Measurements from ENCODE around the gene LARGE1.

Gene LARGE1

DNA sequence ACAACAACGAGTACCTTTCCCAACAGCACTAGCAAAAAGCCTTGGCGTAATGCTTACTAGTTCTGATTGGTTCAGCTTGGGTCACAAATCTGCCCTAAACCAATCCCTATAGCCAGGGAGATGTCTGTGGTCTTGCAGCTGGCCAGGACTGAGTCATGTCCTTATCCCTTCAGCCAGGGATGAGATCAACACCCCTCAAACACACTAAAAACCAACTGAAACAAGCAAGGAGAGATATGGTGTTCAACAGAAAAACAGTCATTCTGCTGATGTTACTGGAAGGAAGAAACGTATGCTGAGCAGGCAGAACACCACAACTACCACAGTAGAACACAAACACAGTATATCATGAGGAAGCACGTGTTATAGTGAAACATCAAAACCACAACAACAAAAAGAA is 375.6 kb downstream of the LARGE1 start:
- no peak for DNase-seq

DNA sequence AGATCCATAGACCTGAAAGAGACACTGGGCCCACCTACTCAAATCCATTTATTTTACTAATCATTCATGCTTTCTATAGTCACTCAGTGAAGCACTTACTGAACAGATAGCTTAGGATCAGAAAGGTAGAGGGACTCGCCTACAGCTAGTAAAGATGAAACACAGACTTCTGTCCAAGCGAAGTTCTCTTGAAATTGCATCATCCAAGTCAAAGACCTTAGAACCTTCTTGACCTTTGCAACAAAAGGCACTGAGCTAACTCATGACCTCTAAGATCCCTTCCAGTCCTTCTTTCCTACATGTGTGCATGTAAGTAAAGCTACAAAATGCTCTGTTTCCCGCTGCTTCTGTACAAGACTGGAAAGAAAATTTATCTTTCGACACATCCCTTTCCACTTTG is 377.6 kb downstream of the LARGE1 start:
- no peak for DNase-seq

DNA sequence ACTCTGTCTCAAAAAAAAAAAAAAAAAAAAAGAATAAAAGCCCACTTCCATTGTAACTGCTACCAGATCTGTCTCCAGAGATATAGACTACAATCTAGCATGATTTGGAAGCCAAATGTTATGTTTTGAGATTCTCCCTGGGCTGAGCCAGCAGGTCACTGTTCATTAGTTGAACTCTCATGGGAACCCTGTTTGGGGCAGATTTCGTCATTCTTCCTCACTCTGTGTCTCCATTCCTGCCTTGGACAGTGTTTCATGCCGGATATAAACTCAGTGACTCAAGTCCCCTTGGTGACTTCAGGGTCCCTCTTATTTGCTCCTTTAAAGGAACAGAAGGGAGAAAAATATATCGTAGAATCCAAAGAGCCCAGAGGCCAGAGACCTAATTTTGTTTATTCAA is 378.1 kb downstream of the LARGE1 start:
- no peak for DNase-seq

DNA sequence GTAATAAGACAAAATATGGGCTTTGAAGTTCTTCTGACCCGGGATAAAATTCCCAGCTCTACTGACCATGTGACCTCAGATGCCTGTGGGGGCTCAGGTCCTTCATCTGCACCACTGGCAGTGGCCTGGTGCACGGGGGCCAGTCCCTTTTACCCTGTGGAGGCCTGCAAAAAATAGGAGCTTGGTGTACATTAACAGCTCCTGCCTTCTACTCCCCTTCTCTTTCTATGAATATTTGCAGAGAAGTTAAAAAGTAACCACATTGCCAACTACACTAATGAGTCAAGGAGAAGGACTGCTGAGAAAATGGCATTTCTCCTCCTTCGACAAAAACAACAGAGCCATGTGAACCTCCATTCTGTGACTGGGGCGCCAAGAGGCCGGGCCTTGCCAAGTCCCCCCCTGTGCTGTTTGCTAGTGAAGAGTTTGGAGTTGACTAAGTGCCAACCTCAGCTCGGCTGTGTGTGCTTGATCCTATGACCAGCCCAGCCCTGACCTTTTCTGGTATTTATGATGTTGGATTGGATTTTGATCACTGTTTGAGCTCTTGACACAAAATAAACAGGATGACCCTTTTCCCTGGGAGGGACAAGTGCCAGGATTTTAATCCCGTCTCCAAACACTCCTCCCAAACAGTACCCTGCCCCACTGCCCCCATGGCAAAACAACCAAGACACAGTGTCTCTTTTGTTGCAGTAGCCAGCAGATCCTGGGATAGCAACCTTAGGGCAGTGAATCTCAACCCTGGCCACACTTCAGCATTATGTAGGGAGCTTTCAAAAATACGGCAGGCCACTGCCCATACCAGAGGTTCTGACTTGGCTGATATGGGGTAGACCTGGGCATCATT is 380.1 kb downstream of the LARGE1 start:
- DNase-seq: peak; percentile 23

DNA sequence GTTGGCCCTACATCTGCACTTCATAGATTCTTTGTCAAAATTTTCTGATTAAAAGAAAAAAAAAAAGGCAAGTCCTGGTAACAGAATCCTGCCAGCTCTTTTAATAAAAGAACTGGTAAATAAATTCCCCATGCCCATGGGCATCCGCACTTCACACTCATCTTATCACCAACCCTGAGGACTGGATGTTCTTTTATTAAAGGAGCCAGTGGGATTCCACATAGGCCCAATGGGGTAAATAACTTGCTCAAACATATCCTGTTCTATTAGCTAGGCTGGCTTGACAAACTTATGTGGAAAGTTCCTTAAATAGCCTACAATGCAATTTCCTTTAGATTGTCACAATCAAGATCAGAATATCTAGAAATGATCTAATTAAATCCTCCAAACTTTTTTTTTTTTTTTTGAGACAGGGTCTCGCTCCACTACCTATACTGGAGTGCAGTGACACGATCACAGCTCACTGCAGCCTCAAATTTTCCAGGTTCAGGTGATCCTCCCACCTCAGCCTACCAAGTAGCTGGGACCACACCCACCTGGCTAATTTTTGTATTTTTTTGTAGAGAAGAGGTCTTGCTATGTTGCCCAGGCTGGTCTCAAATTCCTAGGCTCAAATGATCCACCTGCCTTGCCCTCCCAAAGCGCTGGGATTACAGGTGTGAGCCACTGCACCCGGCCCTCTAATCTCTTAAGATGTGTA is 380.9 kb downstream of the LARGE1 start:
- DNase-seq: no peak

DNA sequence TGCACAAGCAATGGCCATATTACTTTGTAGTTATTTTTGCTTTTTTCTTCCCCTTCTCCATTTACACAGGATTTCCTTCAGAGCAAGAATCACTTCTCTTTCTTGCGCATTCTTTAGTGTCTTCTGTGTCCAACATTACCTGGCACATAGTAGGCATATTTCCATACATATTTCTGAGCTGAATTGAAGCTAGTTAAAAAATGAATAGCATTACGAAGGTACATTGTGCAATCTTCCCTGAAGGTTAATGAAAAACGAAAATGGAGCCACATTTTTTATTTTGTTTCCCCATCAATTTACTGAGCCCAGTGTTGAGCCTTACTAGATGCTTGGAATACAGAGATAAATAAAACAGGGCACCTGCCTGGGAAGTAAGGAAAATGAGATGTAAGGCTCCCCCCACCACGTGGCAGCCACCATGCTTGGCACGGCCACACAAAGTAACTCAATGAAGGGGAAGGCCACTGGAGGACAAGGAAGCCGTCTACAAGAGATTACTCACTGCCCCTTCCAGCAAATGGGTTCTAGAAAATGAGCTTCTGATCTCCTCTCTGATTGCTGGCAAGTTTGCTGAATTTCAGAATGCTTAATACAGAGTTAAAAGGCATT is 381.9 kb downstream of the LARGE1 start:
- no peak for DNase-seq

DNA sequence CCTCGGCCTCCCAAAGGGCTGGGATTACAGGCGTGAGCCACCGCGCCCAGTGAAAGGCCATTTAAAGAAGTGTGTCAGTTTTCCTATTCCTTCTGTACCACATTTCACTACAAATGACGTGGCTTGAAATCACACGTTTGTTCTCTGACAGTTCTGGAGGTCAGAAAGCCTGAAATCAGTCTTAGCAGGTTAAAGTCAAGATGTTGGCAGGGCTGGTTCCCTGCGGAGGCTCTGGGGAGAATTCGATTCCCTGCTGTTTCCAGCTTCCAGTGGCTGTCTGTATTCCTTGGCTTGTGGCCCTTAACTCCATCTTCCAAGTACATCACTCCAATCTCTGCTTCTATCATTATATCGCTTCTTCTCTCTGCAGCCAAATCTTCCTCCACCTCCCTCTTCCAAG is 383.2 kb downstream of the LARGE1 start:
- no peak for DNase-seq

DNA sequence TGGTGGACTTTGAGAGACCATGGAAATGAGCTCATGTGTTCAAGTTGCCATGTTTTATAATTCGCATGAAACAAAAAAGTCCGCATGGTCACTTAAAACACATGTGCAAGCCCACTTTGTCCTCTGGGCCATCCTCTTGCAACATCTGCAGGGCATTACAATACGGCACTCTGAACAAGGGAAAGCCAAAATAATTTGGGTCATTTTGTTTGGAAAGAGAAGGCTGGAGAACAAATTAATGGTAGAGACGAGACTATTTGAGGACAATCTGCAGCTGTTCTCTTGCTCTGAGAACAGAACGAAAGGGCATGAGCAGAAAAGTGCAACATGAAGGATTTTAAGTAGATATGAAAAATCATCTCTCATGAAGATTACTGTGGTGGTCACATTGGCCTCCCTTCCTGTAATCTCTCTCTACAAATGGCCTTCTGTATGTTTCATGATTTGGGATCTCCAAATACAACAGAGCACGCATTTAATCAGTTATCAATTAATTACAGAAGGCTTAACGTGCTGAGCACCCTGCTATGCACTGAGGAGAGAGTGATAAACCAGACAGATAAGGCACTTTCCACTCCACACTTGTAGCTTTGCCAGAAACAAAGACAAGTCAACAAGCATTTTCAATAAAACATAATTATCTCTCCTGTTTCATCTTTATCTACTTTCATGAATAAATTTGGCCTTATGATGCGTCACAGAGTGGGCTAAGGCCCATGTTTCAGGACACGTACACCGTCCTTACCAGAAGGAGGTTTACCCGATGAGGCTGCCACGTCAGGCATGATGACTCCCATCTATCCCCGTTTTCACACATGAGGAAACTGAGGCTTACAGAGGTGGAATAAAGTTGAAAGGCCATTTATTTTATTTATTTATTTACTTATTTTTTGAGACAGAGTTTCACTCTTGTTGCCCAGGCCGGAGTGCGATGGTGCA is 384.1 kb downstream of the LARGE1 start:
- no peak for DNase-seq

DNA sequence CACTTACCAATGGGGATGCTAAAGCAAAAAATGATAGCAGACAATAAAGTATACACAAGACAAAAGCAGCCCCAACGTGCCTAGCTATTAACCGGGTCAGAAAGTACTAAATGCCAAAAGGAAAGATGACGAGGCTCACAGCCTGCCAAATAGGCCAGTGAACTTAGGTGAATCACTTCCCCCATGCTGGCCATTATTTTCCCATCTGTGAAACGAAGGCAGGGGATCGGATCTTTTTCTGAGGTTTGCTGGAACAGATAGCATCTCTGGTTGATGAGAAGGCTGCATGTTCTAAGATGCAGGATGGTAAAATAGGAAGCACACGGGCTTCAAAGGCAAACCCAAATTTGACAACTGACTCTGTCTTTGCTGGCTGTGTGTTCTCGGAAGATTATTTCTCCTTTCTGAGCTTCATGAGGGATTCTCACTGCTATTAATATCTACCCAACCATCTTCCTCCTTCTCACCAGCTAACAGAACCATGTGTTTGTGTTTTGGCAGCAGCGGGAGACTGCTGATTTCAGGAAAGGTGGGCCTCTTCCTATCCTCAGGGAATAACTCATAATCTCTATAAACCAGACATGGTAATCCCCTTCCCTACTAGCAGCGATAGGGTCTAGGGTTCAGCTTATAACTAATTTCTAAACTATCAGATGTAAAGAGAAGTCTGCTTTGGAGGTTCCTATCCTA is 390.7 kb downstream of the LARGE1 start:
- no peak for DNase-seq

DNA sequence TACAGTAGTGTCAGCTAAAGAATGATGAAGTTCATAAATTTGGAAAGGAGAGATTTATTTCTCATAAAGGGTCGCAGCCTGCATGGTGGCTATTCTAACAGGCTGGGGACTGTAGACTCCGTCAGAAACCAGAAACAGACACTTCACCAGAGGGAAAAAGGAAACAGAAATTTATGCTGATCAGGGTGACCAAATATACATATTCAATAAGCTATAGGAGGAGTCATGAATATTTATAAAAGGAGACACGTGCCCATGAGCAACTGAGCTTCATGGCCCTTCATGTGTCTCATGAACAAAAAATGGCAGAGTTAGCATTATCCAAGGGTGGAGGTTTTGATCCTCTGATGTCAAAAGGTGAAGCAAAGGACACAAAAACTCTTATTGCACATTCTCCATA is 392.1 kb downstream of the LARGE1 start:
- DNase-seq: no peak

DNA sequence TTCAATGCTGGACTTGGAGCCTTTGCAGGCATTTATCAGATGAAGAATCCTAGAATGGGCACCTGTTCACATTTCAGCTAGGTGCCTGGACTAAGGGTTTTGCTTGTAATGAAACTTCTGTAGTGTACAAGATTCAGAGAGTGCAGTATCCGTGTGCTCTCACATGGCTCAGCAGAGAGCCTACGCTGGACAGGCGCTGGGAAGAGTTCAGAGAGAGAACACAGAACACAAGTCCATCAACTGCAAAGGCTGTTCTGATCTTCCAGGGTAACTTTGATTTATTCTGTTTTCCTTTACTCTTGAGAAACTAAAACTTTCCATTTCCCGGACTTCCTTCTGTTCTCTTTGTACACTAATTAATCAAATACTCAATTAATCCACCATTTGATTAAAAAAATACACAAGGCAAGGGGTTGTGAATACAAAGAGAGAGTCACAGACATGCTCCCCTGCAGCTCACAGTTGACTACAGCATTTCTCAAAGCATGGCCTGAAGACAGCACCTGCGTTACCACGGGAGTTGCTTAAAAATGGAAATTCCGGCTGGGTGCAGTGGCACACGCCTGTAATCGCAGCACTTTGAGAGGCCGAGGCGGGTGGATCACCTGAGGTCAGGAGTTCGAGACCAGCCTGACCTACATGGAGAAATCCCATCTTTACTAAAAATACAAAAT is 393.7 kb downstream of the LARGE1 start:
- no peak for DNase-seq

DNA sequence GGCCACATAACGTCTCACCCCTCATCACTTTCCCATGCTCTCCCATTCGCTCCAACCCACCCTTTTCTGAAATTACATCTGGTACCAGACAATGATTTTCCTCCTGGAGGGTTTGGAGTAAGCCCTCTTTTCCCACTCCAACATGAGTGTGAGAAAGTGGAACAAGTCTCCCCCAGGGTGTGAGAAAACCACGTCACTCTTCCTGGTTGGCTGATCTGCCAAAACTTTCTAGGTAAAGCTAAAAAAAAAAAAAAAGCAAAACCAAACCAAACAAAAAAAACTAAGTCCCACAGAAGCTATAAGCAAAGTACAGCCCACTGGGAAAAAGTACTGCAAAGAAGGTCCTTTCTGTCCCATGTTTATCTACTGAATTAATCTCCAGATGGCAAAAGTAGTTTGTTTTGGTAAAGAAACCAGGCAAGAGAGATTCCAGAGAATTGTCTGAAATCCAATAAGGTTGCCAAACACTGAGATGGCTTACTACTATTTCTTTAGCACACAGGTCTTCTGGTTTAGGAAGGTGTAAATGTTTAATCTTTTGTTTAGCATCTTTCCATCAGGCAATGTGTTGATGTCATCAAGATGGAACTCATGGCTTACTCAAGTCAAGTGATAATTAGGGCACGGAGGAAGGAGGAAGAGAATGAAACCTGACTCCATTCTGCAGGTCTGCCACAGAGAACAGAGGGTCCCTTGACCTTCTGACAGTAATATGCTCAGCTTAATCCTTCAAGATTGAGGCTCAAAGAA is 395.6 kb downstream of the LARGE1 start:
- DNase-seq: no peak

DNA sequence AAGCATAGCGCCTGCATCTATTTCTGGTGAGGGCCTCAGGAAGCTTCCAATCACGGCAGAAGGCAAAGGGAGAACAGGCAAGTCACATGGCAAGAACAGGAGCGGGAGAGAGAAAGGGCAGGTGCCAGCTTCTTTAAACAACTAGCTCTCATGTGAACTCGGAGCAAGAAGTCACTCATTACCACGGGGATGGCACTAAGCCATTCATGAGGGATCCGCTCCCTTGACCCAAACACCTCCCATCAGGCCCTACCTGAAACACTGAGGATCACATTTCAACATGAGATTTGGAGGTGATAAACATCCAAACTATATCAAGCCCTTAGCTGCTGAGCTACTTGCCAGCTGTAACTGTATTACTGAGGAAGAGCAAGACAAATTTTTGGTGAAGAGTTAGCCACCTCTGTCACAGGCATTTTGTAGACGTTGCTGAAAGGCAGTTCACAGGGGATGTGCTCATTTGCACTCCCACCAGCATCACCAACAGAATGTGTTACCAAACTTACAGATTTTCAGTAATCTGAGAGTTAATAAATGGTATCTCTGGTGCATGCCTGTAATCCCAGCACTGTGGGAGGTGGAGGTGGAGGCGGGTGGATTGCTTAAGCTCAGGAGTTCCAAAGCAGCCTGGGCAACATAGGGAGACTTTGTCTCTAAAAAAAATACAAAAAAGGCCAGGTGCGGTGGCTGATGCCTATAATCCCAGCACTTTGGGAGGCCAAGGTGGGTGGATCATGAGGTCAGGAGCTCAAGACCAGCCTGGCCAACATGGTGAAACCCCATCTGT is 398.2 kb downstream of the LARGE1 start:
- DNase-seq: no peak

DNA sequence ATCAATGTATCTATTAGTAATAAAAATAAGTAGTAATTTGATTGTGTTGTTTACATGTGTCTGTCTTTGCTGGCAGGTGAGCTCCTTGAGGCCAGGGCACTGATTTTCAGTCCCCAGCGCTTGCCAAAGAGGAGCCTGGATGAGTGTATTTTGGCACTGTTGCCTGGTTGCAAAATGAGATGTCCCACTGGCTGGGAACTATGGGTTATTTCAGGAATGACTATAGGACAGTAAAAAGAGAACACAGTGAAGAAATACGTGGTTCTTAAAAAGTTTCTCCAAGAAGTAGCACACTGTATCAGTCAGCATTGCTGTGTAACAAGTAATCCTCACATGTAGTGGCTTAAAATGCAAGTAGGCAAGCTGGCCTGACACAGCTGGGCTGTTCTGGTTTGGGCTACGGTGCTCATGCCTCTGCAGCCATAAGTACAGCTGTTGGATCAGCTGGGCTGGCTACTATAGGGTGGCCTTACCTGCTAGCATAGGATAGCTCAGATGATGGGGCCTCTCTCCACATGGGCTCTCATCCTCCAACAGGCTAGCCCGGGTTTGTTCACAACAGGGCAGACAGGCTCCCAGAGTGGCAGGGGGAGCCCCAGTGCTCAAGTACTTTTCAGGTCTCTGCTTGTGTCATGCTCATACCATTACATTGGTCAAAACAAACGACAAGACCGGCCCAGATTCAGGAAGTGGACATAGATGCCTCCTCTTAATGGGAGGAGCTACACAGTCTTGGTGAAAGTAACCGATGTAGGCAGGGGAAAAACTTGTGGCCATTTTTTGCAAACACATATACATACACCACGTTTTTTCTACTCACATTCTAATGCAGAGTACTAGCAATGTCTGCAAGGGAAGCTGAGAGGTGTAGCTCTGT is 399.1 kb downstream of the LARGE1 start:
- no peak for DNase-seq

DNA sequence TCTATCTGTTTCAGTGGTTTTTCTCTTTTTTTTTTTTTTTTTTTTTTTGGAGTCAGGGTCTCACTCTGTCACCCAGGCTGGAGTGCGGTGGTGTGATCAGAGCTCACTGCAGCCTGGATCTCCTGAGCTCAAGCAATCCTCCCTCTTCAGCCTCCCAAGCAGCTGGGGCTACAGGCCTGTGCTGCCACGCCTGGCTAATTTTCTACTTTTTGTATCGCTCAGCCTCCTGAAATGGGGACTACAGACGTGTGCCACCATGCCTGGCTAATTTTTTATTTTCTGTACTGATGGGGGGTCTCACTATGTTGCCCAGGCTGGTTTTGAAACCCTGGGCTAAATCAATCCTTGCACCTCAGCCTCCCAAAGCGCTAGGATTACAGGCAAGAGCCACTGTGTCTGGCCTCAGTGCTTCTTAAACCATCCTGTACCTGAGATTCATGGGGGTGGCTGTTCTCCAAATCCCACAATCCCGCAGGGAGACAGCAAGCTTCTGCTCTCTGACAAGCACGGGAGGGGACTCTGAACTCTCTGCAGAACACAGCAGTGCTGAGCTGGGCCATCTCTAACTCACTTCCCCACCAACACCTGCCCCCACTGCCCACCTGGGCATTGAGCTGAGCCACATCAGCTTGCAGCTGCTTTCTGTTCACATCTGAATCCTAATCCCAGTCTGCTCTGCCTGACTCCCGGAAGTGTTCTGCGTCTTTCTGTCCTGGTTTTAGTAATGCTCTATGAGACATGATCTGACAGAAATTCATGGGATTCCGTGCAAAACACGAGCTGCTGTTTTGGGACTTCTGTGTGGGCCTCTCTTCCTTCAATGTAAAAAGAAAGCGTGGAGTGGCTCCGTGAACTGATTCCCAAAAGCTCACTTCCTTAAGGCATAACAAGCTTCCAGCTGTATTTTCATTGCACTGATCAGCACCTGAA is 400.0 kb downstream of the LARGE1 start:
- DNase-seq: no peak

DNA sequence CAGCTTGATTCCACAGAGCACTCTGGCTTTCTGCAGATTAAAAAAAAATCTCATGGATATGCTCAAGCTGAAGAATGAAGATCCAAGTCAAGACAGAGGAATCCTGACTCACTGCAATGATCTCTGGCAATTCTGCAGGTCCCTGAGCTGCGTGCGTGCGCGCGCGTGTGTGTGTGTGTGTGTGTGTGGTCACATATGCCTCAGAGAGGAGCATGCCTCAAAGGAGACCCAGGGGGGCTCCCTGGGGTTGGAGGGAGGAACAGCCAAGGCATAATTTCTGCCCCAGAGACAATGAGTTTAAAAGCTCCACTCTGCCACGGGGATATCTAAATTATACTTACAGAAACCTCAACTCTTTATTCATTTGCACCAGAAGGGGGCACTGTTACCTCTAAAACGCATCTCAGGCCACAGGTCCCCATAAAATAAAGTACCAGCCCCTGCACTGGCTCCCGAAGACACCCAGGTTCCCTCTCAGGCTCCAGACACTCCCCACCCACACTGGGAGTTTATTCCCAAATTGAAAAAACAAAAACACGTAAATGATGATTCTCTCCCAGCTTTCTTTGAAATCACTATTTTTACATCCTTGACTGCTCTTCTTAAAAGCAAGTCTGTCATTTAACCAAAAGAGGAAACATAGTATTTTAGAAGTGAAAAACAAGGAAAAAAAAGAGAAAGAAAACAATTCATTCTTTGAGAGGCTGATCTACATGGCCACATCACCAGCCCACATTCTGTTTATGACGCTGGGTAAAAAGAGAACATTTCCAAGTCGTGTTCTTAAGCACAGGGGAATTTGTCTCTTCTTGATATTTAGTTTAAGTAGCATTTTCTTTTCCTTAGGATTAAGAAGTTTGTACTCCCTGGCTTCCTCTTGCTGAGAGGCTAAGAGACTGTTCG is 401.0 kb downstream of the LARGE1 start:
- DNase-seq: peak; percentile 41

DNA sequence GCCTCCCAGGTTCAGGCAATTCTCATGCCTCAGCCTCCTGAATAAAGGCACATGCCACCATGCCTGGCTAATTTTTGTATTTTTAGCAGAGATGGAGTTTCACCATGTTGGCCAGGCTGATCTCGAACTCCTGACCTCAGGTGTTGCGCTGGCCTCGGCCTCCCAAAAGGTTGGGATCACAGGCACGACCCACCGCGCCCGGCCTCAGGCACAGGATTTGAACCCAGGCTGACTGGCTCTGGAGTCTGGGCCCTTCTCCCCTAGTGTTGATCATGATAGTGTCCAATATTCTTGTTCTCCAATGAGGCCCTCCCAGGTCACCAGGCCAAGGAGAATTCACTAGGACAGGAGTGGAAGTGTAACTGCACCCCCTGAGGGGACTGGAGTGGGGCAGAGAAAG is 401.9 kb downstream of the LARGE1 start:
- no peak for DNase-seq

Data from DMS153 (cell line).